ENCODE results near the gene TTLL6. TPM values are rescaled to one million over a fixed set of nuclear protein-coding genes. Genes with fewer than 3 reads are reported as not detected.

TTLL6 gene
- total and polyA plus RNA-seq, 2 donors (not counting 3 experiments of a cell fraction or from before 2014, with no cell fraction given): not detected

GRCh38 chr17:48732688-48733629 is 84.1 kb downstream of the TTLL6 start:
- FAIRE-seq (no peak), DNase-seq (ENCODE audit: low read depth, low spot score) (no peak)
- H3K4me3 ChIP-seq (replicated peaks in 1 of 3; ENCODE audit: insufficient read depth in 1 of 3, low read depth in 1 of 3, low read length in 3 of 3): no peak overlapping the region
- H3K27ac ChIP-seq (ENCODE audit: insufficient read depth, low read depth, low read length): no peak overlapping the region
- no peaks in the 10 kb centered on the region for H4K20me1 ChIP-seq (replicated peaks; ENCODE audit: control insufficient read depth, extremely low read depth, insufficient read depth, low read length)
- intact Hi-C loops (cut with micrococcal nuclease): no loop called here
- H3K27me3 ChIP-seq (ENCODE audit: control insufficient read depth in 2 of 2, insufficient read depth in 2 of 2, low read length in 2 of 2): peaks cover 84 to 94% of the 10 kb centered on the region in 2 experiments
- H3K4me2 ChIP-seq (ENCODE audit: insufficient read depth, low read length): no peak overlapping the region
- H3K9ac ChIP-seq (replicated peaks; ENCODE audit: extremely low read depth, insufficient read depth, low read length): no peak overlapping the region
- TF ChIP-seq MAX (IDR thresholded peaks at IDR 0.05; ENCODE audit: insufficient read depth, insufficient read length) (no peak), MYC (IDR thresholded peaks at IDR 0.05; ENCODE audit: low read depth, low read length) (no peak), EZH2 (IDR thresholded peaks at IDR 0.05; ENCODE audit: borderline replicate concordance, low read depth, low read length, severe bottlenecking) (peak; percentile 96)
- H3K79me2 ChIP-seq (ENCODE audit: control insufficient read depth, insufficient read depth, low read length): no peaks in the 10 kb centered on the region
- no peaks in the 10 kb centered on the region for H3K9me1 ChIP-seq (replicated peaks; ENCODE audit: control insufficient read depth, extremely low read depth, insufficient read depth, low read length)
- H3K9me3 ChIP-seq (replicated peaks; ENCODE audit: control insufficient read depth, insufficient read depth, low read length): no peaks in the 10 kb centered on the region
- H3K36me3 ChIP-seq (ENCODE audit: control insufficient read depth in 2 of 2, extremely low read depth in 1 of 2, insufficient read depth in 2 of 2, low read length in 2 of 2): no peaks in the 10 kb centered on the region
- no TSS peak for BruUV-seq (replicated peaks)
- POLR2A ChIA-PET: no interaction called here
- no peak overlapping the region for H2AFZ ChIP-seq (ENCODE audit: low read depth, low read length)
- no peaks in the 10 kb centered on the region for H3K4me1 ChIP-seq (ENCODE audit: control insufficient read depth, extremely low read depth, insufficient read depth, low read length)
- dilution Hi-C loops (cut with MboI; ENCODE audit: extremely low pct_ligation_motif_present, low sequenced_read_pairs): no loop called here
- CTCF ChIA-PET: interaction anchor here (0.7 to 4.0 kb wide), 8 partner anchors 9 to 146 kb away, joined by 3 to 41 read pairs (median 10); partner anchors contain the start of gene PRAC2

- Histone ChIP-seq H3K79me2 (ENCODE audit: control insufficient read depth, insufficient read depth, low read length) (no peaks in the 10 kb centered on the region), H3K27ac (ENCODE audit: insufficient read depth, low read depth, low read length) (no peak overlapping the region), H3K36me3 (ENCODE audit: control insufficient read depth in 2 of 2, extremely low read depth in 1 of 2, insufficient read depth in 2 of 2, low read length in 2 of 2) (no peaks in the 10 kb centered on the region), H3K4me2 (ENCODE audit: insufficient read depth, low read length) (no peak overlapping the region), H3K4me1 (ENCODE audit: control insufficient read depth, extremely low read depth, insufficient read depth, low read length) (no peaks in the 10 kb centered on the region), H3K4me3 (replicated peaks in 1 of 3; ENCODE audit: insufficient read depth in 1 of 3, low read depth in 1 of 3, low read length in 3 of 3) (no peak overlapping the region), H2AFZ (ENCODE audit: low read depth, low read length) (no peak overlapping the region), H4K20me1 (replicated peaks; ENCODE audit: control insufficient read depth, extremely low read depth, insufficient read depth, low read length) (no peaks in the 10 kb centered on the region), H3K27me3 (ENCODE audit: control insufficient read depth in 2 of 2, insufficient read depth in 2 of 2, low read length in 2 of 2) (peaks cover 92 to 97% of the 10 kb centered on the region in 2 experiments), H3K9me3 (replicated peaks; ENCODE audit: control insufficient read depth, insufficient read depth, low read length) (no peaks in the 10 kb centered on the region), H3K9me1 (replicated peaks; ENCODE audit: control insufficient read depth, extremely low read depth, insufficient read depth, low read length) (no peaks in the 10 kb centered on the region), H3K9ac (replicated peaks; ENCODE audit: extremely low read depth, insufficient read depth, low read length) (no peak overlapping the region)
- TF ChIP-seq POLR2AphosphoS5 (IDR thresholded peaks at IDR 0.05; ENCODE audit: insufficient read depth, low read depth, low read length) (no peak), FOS (IDR thresholded peaks at IDR 0.05; ENCODE audit: borderline replicate concordance, insufficient read depth, low read length) (no peak), GATA2 (IDR thresholded peaks at IDR 0.05; ENCODE audit: insufficient read depth, insufficient read length, low read depth, low read length) (no peak), MAX (IDR thresholded peaks at IDR 0.05; ENCODE audit: insufficient read depth, insufficient read length) (no peak), EZH2 (IDR thresholded peaks at IDR 0.05; ENCODE audit: borderline replicate concordance, low read depth, low read length, severe bottlenecking) (no peak), POLR2A (IDR thresholded peaks at IDR 0.05; ENCODE audit: low read depth, low read length) (no peak), MYC (IDR thresholded peaks at IDR 0.05; ENCODE audit: low read depth, low read length) (no peak), JUN (IDR thresholded peaks at IDR 0.05; ENCODE audit: borderline replicate concordance, insufficient read depth, insufficient read length, low read depth) (no peak)
- TF ChIP-seq, protein P1, sequence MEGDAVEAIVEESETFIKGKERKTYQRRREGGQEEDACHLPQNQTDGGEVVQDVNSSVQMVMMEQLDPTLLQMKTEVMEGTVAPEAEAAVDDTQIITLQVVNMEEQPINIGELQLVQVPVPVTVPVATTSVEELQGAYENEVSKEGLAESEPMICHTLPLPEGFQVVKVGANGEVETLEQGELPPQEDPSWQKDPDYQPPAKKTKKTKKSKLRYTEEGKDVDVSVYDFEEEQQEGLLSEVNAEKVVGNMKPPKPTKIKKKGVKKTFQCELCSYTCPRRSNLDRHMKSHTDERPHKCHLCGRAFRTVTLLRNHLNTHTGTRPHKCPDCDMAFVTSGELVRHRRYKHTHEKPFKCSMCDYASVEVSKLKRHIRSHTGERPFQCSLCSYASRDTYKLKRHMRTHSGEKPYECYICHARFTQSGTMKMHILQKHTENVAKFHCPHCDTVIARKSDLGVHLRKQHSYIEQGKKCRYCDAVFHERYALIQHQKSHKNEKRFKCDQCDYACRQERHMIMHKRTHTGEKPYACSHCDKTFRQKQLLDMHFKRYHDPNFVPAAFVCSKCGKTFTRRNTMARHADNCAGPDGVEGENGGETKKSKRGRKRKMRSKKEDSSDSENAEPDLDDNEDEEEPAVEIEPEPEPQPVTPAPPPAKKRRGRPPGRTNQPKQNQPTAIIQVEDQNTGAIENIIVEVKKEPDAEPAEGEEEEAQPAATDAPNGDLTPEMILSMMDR (IDR thresholded peaks at IDR 0.05; ENCODE audit: extremely low read depth in 1 of 2, insufficient read depth in 1 of 2, low read depth in 1 of 2, low read length in 2 of 2): no peak
- FAIRE-seq (peak; percentile 38), DNase-seq (ENCODE audit: low read depth, low spot score) (no peak)
- intact Hi-C loops (cut with micrococcal nuclease) (no loop called here), dilution Hi-C loops (cut with MboI; ENCODE audit: extremely low pct_ligation_motif_present, low sequenced_read_pairs) (no loop called here)
- CTCF ChIA-PET: interaction anchor here (1.2 to 4.0 kb wide), 5 partner anchors 7 to 153 kb away, joined by 3 to 41 read pairs (median 10); partner anchors contain the start of gene PRAC2
- BruUV-seq (replicated peaks): no TSS peak
- POLR2A ChIA-PET: no interaction called here
Measured at GRCh38 chr17:48731355-48731754, 85.7 kb downstream of the TTLL6 start.
